GM10248 (cell line): ENCODE measurements around the gene ORC6.

ENCODE experiments used
- CTCF ChIA-PET: fragments of 300-600 bp; sonication (Branson Sonifier 250); formaldehyde crosslinking; extraction: SDS; loops from one replicate; lab custom pipeline; 2021; ENCODE audit warnings: antibody characterized with exemption; lab: Yijun Ruan, JAX
- POLR2A ChIA-PET: fragments of 350-650 bp; sonication (Branson Sonifier 250); formaldehyde crosslinking; extraction: SDS; loops from one replicate; lab custom pipeline; 2020; ENCODE audit warnings: antibody characterized with exemption; lab: Yijun Ruan, JAX
- DNase-seq: peaks from one replicate; pipeline ENCODE4 v3.0.0; 2012; ENCODE audit errors: extremely low spot score
- CTCF ChIP-seq: IDR thresholded peaks from 2 replicates; pipeline ENCODE4 v1.5.1; 2012; ENCODE audit warnings: mild to moderate bottlenecking, low read depth; ENCODE audit errors: extremely low read depth, missing control alignments, control extremely low read depth

ORC6 gene

GRCh38 chr16:46688654-46689364 lies 650 bp upstream of the ORC6 start, which contains the start of gene VPS35:
VPS35 (minus strand) TSS chr16:46689178; CDS start chr16:46689133, 45 bp downstream.
- TF ChIP-seq CTCF, result peak; percentile 15
- POLR2A ChIA-PET, result interaction anchor here (1.0 kb wide), 1 partner anchor 125 kb away, joined by 7 read pairs; no protein-coding TSS in a partner anchor
- peak; percentile 96 for DNase-seq
- CTCF ChIA-PET, result interaction anchor here (1.1 to 2.0 kb wide), 5 partner anchors 11 to 111 kb away, joined by 3 to 5 read pairs (median 4); no protein-coding TSS in a partner anchor

DNA sequence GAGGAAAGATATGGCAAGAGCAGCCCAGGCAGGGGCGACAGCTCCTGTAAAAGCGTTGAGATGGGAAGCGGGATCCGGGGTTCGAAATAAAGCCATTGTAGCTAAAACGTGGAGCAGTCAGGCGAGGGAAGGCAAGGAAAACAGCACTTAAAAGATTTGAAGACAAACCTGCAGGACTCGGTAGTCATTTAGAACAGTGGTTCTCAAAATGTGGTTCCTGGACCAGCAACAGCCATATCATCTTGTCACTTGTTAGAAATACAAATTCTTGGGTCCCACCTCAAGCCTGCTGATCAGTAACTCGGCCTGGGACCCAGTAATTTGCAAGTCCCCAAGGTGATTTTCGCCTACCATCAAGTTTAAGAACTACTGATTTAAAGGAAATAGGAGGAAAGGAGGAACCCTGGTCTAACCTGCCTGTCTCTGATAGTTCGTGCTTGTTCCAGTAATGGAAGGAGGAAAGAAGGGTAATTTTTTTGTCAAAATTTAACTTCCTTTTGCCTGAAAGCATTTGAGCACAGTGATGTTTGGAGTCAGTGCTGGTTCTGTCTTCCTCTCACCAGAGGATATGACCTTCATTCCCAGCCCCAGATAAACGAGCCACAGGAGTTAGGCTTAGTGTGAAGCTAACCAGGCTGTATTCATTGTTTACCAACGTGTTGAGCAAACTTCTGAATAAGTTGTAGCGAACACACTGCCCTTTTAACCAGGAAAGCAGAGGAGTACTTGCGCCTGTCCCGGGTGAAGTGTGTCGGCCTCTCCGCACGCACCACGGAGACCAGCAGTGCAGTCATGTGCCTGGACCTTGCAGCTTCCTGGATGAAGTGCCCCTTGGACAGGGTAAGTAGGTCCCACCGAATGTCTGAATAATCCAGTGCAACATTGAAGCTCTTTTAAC lies 1.1 kb downstream of the ORC6 start:
- CTCF ChIA-PET, result interaction anchor here (1.1 to 3.2 kb wide), 17 partner anchors 12 to 229 kb away, joined by 3 to 15 read pairs (median 4); no protein-coding TSS in a partner anchor
- DNase-seq, result no peak
- POLR2A ChIA-PET, result no interaction called here
- no peak for TF ChIP-seq CTCF

GRCh38 chr16:46691726-46692125 lies 2.3 kb downstream of the ORC6 start:
- DNase-seq, result no peak
- POLR2A ChIA-PET, result interaction anchor here (0.8 kb wide), 1 partner anchor 118 kb away, joined by 5 read pairs; no protein-coding TSS in a partner anchor
- CTCF ChIA-PET, result interaction anchor here (0.8 to 3.2 kb wide), 14 partner anchors 9 to 228 kb away, joined by 3 to 15 read pairs (median 5); no protein-coding TSS in a partner anchor
- TF ChIP-seq CTCF, result no peak

GRCh38 chr16:46693598-46693997 lies 4.1 kb downstream of the ORC6 start:
- POLR2A ChIA-PET, result no interaction called here
- no peak for TF ChIP-seq CTCF
- DNase-seq, result no peak
- CTCF ChIA-PET, result interaction anchor here (1.0 to 3.2 kb wide), 5 partner anchors 11 to 448 kb away, joined by 3 to 15 read pairs (median 3); no protein-coding TSS in a partner anchor

- no peak for TF ChIP-seq CTCF
- no peak for DNase-seq
- ChIA-PET CTCF (interaction anchor here (1.0 to 3.9 kb wide), 4 partner anchors 9 to 158 kb away, joined by 3 to 21 read pairs (median 3); no protein-coding TSS in a partner anchor), POLR2A (no interaction called here)
Observed at GRCh38 chr16:46695937-46696336, 6.5 kb downstream of the ORC6 start.

GRCh38 chr16:46696957-46697356 lies 7.5 kb downstream of the ORC6 start:
- TF ChIP-seq CTCF, result no peak
- CTCF ChIA-PET, result interaction anchor here (1.0 to 3.9 kb wide), 5 partner anchors 8 to 105 kb away, joined by 3 to 21 read pairs (median 3); no protein-coding TSS in a partner anchor
- POLR2A ChIA-PET, result no interaction called here
- DNase-seq, result no peak
